GM21528 (cell line): ENCODE results near the gene PLAGL2.
"Not testable (repeated sequence)": the region's sequence is repeated elsewhere in the genome, so short reads cannot be mapped to it uniquely, and the experiment has no call there.

ENCODE experiments used
- ATAC-seq: cut with Tn5 transposase; IDR thresholded peaks from one replicate; pipeline ENCODE4 v1.9.1; 2021; ENCODE audit warnings: mild to moderate bottlenecking, moderate library complexity; ENCODE audit not compliant: unreplicated experiment, low FRiP score

PLAGL2 gene

DNA sequence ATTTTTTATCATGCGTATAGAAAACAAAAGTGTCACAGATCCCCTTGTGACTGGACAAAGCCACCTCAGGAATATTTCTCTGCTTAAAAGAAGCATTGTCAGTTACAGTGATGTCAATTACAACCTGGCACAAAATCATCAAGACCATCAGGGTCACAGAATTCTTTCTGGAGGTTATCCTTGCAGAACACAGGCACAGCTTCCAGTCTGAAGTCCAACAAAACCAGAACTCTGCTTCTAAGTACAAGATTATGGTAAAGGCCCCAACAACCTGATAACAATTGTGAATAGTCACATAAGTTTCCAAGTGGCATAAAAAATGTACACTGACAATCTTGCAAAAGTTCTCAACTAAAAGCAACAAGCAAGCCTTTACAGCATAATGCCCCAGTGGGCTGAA lies 21.0 kb downstream of the PLAGL2 start:
- ATAC-seq, result no peak

DNA sequence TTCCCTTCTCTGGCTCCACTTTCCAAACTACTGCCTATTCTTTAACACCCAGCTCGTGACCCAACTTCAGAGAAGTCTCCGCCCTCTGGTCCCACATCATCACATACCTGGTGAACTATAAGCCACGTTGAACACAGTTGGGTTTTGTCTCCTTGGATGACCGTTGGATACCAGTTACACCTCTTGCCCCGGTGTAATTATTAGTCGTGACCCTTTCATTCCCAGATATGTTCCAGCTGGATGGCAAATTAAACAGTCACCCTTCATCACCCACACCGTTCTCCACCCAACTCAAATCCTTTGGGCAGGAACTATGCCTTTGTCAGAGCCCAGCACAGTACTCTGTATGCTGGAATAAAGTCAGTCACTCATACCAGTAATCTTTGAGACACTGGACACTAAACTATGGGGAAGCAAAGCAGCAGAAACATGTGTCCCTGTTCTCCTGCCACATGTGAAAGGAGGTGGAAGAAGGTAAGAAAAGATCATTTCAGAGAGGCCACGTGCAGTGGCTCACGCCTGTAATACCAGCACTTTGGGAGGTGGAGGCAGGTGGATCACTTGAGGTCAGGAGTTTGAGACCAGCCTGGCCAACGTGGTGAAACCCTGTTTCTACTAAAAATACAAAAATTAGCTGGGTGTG lies 22.5 kb downstream of the PLAGL2 start:
- ATAC-seq, result no peak

DNA sequence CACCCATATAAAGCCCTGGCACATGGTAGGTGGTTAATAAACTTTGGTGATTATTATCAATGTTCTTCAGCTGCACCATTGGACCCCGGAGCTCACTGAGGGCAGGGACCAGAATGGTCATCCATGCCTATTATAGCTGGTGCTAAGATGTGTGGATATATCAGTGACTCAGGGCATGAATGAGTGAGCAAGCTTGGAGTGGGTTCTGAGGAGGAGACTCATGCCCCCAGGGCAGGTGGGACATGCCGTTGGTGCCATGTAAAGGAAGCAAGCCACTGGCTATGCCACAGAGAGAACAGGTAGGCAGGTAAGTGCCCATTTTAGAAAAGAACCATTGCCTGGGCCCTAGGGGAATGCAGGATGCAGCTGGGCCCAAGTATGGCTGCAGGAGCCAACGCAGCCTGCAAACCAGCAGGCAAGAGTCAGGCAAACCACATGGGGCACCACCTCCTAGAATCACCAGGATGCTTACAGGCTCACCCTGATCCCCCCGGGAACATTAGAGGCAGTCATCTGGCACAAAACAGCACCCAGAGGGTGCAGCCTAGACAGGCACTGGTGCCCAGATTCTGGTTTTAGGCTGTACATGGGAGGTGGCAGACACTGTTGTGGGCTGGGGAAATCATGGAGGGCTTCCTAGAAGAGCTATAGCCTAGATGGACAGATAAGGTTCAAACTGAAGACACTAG lies 23.5 kb downstream of the PLAGL2 start:
- no peak for ATAC-seq

DNA sequence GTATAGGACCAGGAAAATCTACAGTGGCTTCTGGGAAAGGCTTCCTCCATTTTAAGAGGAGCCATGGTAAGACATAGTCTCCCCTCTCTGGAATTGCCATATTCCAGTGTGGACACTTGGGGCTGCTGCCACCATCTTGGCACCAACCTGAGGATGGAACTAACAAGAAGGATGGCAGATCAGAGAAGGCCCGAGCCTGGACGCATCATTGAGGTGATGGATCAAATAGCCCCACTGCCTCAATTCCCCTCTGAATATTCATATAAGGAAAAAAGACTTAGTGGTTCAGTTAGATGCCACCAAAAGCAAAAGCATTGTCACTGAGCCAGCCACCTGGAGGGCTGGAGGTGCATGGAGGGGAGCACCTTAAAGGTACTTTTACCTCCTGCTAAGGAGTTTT lies 25.9 kb downstream of the PLAGL2 start:
- ATAC-seq, result no peak

DNA sequence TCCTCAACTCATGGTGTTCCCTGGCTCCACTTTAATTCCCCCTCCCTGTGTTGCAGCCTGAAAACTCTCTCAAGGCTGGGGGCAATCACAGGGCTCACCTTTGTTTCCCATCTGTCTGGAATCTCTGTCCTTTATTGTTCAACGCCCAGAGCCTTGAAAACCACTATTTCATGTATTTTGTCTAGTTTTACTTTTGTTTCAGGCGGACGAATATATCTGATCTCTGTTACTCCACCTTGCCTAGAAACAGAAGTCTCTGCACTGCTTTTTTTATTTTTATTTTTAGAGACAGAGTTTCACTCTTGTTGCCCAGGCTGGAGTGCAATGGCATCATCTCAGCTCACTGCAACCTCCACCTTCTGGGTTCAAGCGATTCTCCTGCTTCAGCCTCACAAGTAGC lies 27.6 kb downstream of the PLAGL2 start:
- ATAC-seq, result no peak

DNA sequence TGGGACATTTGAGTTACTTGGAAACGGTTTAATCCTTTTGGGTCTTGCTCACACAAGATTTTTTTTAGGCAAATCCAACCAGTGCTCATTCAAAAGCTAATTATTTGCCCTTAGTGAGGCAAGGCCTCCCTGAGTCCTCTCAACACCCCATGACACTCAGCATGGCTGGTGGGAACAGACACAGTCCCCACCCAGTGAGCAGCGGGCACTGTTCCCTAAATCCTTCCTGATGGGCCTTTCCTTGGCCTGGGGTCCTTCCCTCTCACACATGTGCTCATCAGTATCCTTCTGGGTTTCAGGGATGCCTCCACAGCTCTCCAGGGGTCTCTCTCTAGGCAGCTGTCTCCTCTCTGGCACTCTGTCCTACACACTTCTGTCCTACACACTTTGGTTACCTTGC lies 28.0 kb downstream of the PLAGL2 start:
- no peak for ATAC-seq

DNA sequence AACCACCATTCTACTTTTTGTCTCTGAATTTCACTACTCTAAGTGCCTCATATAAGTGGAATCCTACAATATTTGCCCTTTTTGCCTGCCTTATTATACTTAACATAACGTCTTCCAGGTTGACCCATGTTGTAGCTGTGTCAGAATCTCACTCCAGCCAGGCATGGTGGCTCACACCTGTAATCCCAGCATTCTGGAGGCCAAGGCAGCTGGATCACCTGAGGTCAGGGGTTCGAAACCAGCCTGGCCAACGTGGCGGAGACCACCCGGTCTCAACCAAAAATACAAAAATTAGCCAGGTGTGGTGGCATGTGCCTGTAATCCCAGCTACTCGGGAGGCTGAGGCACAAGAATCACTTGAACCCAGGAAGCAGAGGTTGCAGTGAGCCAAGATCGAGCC lies 29.8 kb downstream of the PLAGL2 start:
- not testable (repeated sequence) for ATAC-seq

DNA sequence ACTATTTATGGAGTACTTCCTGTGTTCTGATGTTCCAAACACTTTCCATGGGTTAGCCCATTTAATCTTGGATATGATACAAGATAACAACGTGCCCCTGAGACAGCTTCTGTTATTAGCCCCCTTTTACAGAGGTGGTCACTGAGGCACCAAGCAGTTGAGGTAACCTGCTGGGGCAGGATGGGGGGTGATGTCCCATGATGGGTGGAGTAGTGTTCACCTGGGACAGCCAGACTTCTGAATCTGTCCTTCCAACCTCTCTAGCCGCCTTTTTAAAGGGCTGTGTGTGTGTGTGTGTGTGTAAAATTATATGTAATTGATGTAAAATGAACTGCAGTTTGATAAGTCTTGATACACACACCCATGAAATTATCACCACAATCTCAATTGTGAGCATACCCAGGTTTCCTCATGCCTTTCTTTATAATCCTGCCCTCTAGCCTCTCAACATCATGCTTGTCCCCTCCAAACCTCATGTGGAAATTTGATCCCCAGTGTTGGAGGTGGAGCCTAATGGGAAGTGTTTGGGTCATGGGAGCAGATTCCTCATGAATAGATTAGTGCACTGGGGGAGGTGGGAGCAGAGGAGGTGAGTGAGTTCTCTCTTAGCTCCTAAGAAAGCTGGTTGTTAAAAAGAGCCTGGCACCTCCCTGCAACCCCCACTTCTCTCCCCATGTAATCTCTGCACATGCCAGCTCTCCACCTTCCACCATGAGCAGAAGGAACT lies 39.2 kb downstream of the PLAGL2 start:
- no peak for ATAC-seq

DNA sequence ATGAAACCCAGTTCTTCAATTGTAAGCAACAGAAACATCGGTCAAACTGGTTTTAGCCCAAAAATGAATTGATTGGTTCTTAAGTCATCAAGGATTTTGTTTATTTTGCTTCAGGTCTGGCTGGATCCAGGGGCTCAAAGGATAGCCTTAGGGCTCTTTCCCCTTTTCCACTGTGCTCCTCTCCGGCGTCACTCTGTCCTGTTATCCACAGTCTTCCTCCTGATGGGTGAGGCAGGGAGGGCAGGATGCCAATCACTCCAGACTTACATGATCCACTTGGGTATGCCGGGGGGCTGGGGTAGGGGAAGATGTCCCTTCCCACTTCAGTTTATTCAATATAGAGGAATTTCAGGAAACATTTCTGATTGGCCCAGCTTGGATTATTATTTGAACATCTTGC lies 40.0 kb downstream of the PLAGL2 start:
- no peak for ATAC-seq

DNA sequence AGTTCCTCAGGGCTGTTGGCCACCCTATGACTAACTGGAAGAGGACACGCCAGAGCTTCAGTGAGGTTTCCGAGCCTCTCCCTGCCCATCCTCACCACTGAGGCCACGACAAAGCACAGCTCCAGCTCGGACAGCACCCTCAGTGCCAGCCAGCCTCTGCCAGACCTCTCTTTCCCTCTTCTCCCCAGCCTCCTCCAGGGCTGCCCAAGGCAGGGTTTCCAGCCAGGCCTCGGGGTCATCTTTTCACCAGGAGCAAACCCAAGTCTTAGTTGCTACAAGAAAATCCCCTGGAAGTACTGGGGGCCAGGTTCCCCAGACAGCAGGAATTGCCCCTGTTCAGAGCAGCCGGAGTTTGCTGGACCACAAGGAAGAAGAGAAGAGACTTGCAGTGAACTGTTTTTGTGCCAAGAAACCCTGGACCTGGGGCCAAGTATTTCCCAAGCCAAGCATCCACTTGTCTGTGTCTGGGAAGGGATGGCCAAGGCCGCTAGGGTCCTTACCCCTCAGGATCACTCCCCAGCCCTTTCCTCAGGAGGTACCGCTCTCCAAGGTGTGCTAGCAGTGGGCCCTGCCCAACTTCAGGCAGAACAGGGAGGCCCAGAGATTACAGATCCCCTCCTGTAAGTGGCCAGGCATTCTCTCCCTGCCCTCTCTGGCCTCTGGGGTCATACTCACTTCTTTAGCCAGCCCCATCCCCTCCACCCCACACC lies 41.6 kb downstream of the PLAGL2 start:
- no peak for ATAC-seq

DNA sequence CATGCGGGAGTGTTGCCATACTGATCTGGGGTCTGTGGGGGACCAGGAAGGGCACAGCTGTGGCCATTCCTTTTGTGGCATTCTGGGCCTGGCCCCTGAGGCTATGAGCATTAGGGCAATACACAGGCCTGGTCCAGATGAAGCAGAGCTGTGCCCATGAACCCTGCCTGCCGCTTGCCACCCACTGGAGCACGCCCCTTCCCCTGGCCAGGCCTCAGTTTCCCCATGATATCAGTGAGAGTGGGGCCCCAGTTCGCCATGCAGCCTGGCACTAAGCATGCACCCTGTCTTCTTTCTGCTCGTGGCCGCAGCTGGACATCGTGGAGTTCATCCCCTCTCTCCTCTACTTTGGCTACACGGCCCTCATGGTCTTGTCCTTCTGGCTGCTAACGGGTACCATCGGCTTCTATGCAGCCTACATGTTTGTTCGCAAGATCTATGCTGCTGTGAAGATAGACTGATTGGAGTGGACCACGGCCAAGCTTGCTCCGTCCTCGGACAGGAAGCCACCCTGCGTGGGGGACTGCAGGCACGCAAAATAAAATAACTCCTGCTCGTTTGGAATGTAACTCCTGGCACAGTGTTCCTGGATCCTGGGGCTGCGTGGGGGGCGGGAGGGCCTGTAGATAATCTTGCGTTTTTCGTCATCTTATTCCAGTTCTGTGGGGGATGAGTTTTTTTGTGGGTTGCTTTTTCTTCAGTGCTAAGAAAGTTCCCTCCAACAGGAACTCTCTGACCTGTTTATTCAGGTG lies 42.4 kb downstream of the PLAGL2 start:
- no peak for ATAC-seq

DNA sequence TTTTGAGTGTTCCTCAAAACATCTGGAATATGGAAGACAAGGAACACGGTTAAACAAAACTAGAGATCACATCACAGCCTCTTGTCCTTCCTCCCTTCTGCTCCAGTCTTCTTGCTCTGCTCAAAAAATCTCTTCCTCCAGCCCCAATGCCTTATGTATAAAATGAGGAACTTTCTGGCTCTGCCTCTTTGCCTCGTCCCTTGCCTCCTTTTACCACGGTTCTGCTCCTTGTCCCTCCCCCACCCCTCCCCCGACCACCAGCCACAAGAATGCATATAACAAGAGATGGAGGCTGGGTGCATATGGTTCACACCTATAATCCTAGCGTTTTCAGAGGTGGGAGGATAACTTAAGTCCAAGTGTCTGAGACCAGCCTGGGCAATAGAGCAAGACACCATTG lies 43.6 kb downstream of the PLAGL2 start:
- ATAC-seq, result no peak

DNA sequence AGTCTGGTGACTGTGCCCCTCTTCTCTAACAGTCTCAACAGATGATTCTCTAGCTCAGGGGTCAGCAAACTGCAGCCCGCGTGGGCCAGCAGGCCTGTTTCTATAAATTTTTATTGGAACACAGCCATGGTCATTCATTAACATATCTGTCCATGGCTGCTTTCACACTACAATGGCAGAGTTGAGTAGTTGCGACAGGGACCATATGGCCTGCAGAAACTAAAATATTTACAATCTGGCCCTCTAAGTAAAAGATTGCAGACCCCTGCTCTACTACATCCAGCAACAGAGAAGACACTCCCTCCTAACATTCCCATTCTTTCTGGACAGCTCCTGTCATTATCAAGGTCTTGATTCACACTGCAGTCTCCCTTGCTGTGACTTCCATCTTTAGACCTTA lies 45.2 kb downstream of the PLAGL2 start:
- ATAC-seq, result no peak

DNA sequence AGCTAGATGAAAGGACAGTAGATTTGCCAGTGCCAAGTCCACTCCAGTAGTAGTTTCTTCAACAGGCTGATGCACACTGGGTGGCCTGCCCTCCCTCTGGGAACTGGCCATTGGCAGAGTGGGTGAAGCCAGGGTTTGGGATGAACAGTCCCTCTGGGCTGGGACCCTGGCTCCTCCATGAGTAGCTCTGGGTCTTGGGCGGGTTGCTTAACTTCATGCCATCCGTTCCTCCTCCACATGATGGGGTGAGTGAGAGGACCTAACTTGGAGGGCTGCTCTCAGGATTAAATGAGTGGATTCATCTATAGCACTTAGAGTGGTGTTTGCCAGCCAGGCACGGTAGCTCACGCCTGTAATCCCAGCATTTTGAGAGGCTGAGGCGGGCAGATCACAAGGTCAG lies 47.2 kb downstream of the PLAGL2 start:
- ATAC-seq, result no peak

DNA sequence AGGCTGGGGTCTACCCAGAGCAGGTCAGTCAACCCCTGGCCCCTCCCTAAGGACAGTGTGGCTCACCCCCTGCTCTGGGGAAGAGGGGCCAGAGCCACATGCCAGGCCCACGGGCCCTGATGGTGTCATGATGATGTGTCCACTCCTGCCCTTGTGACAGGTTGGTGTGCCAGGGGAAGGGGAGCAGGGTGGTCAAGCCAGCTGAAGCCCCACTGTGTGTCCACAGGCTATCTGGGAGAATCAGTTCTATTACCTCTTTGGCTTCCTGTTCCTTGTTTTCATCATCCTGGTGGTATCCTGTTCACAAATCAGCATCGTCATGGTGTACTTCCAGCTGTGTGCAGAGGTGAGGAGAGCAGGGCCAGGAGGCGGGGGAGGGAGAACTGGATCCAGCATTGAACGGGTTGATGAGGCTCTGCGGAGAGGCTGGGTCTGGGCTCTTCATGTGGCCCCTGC lies 47.7 kb downstream of the PLAGL2 start:
- no peak for ATAC-seq

DNA sequence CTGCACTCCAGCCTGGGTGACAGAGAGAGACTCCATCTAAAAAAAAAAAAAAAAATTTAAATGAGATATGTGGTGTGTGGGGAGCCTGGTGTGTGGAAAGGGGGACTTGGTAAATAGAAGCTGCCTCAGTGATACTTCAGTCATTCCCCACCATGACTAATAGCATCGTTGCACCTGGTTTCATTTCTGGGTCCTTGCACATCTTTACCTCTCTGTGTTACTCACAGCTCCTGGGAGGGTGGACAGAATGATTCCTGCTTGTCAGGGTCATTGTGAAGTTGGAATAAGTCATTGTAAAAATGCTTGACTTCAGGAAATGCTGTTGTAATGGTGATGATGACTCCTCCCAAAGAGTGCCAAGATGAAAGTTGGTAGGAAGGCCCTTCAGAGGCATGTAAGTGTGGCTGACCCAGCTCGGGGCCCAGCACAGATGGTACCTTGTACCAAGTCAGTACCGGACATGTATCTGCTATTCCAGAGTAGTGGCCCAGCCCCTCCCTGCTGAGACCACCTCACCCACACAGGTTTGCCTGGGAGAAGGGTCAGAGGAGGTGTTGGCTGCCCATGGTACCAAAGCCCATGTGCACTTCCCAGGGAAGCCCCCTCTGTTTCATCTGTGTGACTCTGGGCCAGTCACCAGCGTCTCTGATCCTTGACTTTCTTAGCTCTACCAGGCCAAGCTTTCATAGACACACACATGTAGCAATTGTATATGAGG lies 48.4 kb downstream of the PLAGL2 start:
- ATAC-seq, result no peak

DNA sequence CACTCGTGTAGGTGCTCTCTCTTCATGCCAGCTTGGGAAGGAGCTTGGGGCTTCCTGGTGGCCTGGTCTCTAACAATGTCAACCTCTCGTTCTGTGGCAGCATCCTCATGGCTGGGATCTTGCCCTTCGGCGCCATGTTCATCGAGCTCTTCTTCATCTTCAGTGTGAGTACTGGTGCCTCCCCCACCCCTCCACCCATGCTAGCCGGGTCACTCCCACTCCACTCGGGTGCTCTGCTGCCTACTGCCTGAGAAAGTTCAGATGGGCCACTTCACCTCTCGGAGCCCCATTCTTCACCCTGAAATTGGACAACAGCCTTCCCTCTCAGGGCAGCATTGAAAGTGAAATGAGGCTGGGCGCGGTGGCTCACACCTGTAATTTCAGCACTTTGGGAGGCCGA lies 49.2 kb downstream of the PLAGL2 start:
- ATAC-seq, result no peak

DNA sequence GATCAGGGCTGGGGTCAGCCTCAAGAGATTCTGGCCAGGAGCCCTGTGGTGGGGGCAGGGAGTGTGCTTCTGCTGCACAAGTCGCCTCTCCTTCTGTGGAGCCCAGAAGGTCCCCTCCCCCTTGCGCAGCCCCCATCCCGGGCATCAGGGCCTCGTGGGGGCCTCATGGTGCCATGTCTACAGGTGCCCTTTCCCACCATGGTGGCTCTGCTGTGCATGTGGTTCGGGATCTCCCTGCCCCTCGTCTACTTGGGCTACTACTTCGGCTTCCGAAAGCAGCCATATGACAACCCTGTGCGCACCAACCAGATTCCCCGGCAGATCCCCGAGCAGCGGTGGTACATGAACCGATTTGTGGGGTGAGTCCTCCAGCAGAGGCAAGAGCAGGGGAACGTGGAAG lies 49.9 kb downstream of the PLAGL2 start:
- ATAC-seq, result no peak

DNA sequence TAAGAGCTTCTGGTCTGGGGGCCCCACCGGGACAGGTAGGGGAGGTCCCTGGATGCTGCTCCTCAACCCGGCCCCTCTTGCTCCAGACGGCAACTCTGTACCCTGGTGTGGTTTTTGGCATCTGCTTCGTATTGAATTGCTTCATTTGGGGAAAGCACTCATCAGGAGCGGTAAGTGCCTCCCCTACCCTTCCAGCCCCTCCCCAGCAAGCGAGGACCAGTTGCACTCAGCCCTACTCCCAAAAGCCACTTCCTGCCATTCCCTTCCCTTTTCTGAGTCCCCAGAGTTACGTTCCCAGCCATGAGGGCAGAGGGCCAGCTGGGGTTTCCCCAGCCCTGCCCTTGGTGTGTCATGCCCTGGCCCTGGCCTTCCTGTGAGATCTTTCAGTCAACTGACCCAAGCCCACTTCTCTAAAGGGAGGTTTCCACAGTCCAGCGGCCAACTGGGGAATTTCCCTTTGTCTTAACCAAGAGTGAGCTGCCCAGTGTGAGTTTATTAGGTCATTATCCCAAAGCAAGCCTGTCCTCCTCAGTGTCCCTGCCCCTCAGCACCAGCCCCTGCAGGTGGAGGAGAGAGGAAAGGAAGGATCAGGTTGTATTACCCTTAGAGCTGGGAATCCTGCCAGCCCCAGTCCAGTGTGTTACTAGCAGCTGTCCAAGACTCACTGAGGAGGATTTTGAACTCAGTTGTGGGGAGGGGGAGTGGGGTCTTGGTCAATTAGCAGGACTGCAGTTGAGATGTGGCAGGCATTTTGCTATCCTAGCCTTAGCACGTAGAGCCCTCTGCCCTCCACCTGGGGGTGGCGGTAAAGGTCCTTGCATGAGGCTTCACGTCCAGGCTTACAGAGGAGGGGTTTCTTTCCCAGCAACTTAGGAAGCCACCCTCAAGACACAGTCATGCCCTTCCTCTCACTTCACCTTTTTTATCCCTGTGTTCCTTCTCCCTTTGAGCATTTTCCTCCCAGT lies 52.2 kb downstream of the PLAGL2 start:
- ATAC-seq, result no peak
